GM20431 (cell line): ENCODE data around the gene DIMT1.

Experiments used
- in situ Hi-C: fragments of 300-500 bp; cut with MseI, MboI; formaldehyde crosslinking; loops from one replicate; pipeline ENCODE4 v1.15.0; 2020; ENCODE audit warnings: low sequenced_read_pairs; ENCODE audit not compliant: unreplicated experiment

The DIMT1 gene

DNA sequence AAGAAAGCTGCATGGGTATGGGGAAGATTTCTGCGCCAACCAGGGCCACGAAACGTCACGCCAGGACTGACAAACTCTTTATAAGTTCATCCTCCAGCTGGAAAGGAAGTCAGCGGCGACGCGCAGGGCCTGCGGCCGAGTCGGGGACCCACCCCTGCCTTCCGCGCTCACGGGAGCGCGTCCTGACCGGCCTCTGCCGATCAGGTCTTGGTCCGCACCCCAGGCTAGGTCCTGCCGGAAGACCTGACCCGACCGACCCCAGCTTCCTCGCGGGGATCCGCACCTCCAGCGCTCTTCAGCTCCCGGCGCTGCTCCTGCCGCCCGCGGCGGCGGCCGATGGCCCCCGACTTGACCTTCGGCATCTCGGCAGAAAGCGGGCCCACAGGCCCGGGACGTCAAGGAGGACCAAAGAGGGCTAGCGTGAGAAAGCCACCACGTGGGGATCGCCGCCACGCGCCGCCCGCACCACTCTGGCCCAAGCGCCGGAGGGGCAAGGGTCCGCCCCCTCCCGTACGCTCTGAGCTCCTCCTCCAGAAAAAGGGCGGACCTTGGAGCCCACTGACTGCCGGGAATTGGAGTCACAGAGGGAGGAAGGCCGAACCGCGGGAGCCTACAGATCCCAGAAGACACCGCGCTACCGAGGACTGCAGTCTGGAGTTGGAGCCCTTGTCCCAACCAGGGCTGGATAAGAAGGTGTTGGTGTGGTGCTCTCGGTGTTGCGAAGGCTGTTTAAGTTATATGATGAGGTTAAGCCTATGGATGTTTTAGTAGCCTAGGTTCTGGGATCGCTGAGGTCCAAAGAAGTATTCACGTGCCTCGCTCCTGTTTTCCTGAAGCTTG is at the start of gene DIMT1:
DIMT1 (minus strand) TSS at position 495 of the 840 bp plus-strand sequence; CDS start at position 362, 133 bp downstream.
- in situ Hi-C loops: no loop called here

DNA sequence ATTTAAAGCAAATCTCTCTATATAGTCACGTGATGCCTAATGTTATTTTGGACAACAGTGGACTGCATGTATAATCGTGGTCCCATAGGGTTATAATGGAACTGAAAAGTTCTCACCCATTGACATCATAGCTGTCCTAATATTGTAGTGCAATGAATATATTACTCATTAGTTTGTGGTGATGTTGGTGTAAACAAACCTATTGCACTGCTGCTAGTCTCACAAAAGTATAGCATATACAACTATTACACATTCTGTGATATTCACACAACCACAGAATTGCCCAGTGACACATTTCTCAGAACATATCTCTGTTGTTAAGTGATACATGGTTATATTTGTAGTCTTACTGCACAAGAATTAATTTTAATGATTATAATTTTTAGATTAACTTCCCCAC is 46.6 kb upstream of the DIMT1 start:
- in situ Hi-C loops: loop anchor here (10.0 kb wide), 1 partner anchor 325 kb away; no protein-coding TSS in a partner anchor

DNA sequence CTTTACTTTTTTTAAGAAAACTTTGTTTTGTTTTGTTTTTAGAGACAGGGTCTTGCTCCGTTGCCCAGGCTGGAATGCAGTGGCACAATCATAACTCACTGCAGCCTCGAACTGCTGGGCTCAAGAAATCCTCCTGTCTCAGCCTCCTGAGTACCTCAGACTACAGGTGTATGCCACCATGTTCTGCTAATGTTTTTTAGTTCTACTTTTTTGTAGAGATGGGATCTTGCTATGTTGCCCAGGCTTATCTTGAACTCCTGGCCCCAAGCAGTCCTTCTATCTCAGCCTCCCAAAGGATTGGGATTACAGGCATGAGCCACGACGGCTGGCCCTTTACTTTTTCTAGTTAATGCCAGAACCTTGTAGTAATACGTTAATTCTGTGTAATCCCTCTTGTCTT is 44.8 kb upstream of the DIMT1 start:
- in situ Hi-C loops: no loop called here

DNA sequence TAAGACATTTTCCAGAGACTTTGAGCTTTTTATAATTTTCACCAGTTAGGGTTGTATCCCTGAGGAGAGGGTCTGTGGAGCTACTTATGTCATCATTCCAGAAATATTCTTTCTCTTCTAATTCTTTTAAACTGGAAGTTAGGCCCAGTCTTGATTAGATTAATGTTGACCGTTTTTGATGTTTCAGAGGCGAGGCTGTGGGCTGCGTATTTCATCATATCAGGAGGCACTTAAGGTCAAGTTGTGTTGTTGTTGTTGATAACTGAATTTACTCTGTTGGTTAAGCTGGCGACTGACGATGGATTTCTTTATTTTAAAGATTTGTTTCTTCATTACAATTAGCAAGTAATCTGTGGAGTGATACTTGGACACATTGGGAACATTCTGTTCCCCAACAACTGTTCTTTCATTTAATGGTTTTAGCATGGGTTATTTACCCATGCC is 28.9 kb upstream of the DIMT1 start:
- in situ Hi-C loops: no loop called here

DNA sequence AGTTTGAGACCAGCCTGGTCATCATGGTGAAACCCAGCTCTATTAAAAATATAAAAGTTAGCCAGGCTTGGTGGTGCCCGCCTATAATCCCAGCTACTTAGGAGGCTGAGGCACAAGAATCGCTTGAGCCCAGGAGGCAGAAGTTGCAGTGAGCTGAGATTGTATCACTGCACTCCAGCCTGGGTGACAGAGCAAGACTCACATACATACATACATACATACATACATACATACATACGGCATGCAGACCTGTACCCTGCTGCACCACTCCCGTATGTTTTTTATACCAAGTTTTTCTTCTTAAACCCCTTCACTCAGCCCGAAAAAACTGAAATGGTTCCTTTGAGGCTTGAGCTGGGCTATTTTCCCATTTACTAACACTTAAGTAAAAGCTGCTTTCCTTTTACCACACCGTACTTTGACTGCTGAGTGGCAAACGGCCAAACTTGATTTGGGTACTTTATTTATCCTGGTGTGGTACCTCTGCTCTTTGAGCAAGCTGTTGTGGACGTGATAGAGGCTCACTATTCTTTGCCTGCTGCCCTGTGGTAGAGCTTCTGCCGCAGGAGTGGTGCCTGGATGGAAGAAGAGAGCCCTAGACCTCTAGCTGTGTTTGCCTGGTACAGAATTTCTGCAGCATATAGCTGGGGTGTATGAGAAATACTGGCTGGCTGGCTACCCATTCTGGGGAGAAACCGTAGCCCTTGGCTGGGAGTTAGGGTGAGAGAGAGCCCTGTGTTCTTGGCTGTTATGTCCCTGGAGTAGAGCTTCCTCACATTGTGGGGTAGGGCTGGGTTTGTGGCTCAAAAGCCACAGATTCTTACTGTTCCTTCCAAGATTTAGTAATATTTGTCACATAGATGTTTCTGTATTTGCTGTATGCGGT is 28.3 kb upstream of the DIMT1 start:
- in situ Hi-C loops: no loop called here

DNA sequence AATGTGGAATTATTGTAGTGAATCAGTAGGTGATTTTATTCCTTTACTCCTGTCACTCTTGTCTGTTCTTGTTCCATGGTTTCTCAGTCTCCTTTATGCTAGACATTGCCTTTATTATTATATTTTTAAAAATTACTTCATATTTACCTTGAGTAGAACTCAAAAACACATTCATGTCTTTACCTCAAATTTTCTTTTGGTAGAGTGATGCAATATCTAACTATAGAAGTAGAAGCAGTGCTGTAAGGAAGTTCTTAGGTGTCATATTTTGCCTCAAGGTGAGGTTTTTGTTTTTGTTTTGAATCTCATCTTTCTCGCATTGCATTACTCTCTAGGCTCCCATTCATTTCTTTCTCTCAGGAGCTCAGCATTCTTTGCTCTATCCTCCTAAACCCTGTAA is 21.1 kb upstream of the DIMT1 start:
- in situ Hi-C loops: no loop called here

DNA sequence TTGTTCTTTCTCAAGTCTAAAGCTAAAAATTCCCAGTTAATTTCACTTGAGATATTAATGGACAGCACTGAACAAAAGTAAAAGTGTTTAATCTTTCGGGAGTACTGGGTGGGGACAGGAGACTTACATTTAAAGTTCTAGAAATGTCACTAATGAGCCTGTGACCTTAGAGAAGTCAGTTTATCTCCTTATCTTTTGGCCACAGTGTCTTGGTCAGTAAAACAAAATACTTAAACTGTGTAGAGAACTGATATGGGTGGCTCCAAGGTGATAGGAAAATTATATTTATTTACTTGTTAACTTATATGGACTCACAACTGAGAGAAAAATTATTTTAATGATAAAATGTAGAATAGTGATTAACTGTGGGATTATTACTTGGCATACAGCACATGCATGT is 17.7 kb upstream of the DIMT1 start:
- in situ Hi-C loops: no loop called here

DNA sequence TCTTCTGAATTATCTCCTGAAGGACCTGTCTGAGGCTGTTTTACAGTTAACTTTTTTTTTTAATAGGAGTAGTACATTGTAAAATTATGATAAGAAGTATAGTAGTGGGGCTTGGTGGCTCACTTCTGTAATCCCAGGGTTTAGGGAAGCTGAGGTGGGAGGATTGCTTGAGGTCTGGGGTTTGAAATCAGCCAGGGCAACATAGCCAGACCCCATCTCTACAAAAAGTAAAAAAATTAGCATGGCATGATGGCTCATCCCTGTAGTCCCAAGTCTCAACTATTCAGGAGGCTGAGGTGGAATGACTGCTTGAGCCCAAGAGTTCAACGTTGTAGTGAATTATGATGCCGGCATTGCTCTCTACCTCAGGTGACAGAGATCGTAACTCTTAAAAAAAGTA is 15.9 kb upstream of the DIMT1 start:
- in situ Hi-C loops: no loop called here

DNA sequence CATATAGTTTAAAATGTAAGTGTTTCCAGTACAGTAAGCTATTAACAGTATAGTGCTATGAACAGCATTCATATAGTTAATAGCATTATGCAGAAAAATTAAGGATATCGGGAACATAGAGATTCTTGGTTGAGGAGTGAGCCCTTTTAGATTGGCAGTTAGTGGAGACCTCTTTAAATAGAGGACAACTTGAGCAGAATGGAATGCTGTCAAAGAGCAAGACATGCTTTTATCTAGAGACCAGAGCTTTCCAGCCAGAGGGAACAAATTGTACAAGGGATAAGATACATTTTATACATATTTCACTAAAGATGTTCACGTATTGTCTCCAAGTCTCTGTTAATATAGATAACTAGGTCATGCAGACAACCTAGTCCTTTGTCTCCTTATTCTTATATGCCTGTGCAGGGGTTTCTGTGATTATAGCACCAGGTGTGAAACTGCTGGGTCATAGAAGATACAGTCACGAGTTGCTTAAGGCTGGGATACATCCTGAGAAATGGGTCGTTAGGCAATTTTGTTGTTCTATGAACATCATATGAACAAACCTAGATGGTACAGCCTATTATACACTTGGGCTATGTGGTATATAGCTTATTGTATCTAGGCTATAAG is 14.9 kb upstream of the DIMT1 start:
- in situ Hi-C loops: no loop called here

DNA sequence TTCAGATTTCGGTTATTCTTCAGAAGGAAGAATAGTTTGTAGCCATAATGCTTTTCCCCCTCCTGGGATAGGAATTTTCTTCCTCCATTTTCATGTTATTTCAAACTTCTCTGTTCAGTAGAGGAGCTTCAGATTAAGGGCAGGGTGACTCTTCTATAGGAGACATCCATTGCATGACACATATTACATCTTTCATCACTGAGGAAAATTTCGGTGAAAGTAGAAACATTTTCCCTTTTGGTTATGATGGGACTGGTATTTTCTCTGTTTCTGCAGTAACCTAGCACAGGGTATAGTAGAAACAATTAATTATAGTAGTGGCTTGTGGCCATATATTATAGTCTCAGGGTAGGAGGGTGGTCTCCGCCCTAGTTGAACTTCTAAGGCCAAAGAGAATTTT is 10.0 kb upstream of the DIMT1 start:
- in situ Hi-C loops: no loop called here

DNA sequence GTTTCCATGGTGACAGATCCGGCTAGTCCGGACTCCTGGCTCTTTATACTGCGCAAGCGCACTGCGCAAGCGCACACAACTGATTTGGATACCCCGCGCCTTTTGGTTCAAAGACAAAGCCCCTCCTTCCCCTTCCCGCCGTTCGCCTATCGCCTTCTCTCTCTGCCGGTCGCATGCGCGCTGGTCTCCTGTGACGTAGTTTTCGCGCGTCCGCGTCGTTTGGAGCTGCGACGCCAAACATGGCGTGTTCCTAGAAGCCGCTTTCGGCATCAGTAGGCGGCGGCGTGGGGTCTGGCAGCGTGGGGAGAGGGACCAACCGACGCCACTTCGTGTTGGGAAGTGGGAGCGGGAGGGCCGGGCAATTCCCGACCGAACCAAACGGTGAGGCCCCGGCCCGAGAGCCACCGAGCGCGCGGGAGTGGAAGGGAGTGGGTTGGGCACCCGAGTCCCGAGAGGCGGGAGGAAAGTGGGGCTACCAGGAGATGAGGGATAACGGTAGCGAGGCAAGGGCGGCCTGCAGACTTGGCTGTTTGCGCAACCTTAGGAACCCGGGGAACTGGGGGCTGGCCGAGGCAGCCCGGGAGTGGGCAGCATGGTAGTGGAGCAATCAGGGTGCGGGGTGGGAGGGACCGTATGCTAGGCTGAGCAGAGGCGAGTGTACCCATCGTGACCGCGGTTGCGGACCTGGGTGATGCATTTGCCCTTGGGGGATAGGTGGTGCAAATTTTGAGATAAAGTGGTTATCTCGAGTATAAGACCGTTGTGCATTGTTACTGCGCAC is 9.0 kb upstream of the DIMT1 start, which contains the start of gene IPO11:
IPO11 (plus strand) TSS at position 215 of the 781 bp plus-strand sequence. CDS start 24,517 bp downstream, outside the sequence.
- in situ Hi-C loops: no loop called here

DNA sequence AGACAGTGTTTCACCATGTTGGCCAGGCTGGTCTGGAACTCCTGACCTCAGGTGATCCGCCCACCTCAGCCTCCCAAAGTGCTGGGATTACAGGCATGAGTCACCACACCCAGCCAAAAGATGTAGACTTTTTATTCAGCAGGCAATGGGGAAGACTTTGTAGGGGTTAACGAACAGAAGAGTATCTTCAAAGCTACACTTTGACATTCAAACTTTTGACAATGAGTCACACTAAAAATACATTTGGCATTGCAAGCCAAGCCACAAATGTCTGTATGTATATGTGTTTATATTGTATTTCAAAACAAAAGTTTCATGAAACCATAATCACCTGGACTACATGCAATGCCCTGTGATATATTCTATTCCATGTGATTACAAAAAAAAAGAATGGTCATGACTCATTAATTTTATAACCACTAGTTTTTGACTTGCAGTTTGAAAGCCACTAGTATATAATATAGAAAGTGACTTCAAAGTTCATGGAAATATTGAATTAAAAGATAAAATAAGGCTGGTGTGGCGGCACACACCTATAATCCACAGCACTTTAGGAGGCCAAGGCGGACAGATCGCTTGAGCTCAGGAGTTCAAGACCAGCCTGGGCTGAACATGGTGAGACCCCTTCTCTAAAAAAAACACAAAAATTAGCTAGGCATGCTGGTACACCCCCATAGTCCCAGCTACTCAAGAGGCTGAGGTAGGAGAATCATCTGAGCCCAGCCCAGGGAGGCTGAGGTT is 8.3 kb downstream of the DIMT1 start:
- in situ Hi-C loops: no loop called here

DNA sequence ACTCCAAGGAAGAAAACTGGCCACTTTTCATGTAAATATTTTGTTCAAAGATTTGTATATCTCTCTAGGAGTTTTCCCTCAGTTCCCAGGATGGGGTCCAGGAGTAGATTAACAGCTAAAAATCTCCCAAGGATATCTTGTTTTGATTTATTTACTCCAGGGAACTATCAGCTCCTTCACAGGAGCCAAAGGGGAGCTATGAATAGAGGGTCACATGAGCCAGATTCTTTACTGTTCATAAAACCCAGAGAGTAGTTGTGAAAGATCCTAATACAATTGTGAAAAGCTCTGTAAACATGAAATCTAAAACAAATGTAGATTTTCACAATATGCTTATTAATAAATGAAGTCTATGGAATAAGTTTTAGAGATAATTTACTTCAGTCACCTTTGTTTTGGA is 16.9 kb downstream of the DIMT1 start:
- in situ Hi-C loops: no loop called here

DNA sequence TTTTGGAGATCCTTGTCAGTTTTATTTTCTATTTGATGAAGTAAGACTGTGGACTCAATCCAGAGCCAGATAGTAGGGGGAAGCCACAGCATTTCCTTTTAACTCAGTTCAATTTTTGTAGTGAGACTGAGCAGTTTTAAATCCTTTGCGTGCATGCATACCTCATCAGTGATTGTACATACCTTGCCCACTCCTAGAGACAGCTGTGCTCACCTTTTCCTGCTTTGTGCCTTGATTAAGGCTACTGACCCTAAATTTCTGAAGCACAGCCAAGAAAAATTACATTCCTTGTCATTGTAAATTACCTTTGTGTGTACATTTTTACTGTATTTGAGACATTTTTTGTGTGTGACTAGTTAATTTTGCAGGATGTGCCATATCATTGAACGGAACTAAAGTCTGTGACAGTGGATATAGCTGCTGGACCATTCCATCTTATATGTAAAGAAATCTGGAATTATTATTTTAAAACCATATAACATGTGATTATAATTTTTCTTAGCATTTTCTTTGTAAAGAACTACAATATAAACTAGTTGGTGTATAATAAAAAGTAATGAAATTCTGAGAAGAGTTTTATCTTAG is 17.8 kb downstream of the DIMT1 start:
- in situ Hi-C loops: no loop called here

DNA sequence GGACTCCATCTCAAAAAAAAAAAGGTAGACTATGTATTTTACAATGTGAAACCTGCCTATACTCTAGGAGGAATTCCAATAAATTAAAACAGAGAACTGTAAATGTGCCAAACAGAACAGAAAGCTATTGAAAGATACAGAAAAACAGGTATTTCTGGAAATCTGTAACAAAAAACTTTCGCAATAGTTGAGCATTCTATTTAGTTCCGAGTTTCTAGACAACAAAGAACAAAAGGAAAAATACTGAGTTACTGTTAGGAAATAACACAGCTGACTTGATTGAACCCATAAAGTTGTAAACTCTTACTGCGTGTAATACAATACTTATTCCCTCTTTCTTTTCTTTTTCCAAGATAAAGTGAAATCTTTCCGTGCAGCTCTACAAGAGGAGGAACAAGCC is 18.6 kb downstream of the DIMT1 start:
- in situ Hi-C loops: no loop called here

DNA sequence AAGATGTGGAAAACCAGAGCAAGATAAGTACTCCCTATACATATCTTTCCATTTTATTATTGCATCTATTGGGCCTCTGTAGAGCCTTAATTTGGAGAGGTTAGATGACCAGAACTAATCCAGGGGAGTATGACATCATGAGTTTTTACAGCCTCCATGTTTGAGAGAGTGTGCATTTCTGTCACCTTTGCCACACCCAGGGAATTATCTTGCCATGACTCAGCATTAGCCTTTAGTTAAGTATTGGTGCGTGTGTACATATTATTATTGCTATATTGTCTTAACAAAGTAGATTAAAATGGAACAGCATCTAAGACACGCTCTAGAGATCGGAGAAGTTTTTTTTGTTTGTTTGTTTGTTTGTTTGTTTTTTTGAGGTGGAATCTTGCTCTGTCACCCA is 27.6 kb downstream of the DIMT1 start:
- in situ Hi-C loops: no loop called here

DNA sequence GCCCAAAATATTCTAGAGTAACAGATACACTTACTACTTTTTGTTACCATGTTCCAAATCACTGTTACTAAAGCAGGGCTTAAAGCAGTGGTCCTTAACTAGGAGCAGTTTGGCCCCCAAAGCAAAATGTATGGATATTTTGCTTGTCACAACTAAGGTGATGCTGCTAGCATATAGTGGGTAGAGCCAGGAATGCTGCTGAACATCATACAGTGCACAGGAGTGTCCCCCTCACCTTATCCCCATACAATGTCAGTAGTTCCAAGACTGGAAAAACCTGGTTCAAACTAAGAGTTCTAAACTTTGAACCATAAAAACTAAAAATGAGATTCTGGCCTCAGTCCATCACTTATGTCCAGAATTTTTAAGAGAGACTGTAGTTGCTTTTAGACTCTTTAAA is 28.1 kb downstream of the DIMT1 start:
- in situ Hi-C loops: no loop called here

DNA sequence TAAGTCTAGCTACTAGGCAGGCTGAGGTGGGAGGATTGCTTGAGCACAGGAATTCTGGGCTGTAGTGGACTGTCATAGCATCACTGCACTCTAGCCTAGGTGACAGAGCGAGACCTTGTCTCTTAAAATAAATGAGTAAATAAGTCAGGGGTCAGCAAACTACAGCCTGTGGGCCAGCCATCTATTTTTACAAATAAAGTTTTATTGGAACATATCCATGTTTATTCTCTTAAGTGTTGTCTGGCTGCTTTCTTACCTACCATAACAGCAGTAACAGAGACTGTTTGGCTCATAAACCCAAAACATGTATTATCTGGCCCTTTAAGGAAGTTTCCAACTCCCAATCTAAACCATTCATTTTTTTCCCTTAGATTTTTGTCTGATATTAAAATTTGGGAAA is 29.6 kb downstream of the DIMT1 start:
- in situ Hi-C loops: no loop called here

DNA sequence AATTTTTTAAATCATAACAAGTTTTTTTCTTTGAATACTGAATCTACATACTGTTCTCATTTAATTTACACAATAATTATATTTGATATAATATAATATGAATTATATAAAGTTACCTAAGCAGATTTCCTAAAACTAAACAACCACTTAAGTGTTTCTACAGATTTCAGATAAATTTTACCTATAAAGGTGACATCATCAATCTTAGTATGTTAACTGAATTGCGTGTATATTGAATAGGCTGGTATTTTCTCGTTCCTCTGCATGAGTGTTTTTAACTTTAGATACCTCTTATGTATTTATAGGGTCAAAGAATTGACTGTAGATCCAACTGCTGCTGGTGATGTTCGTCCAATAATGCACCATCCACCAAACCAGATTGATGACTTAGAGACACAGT is 30.3 kb downstream of the DIMT1 start:
- in situ Hi-C loops: no loop called here
